Adrenal gland (tissue), 19 donors: ENCODE data around the gene ZNF576. TPM values are rescaled to one million over a fixed set of nuclear protein-coding genes. Genes with fewer than 3 reads are reported as not detected.
"Not testable (repeated sequence)": the region's sequence is repeated elsewhere in the genome, so short reads cannot be mapped to it uniquely, and the experiment has no call there.

ENCODE experiments used
- DNase-seq, 7 donors: peaks; one replicate each; pipeline ENCODE4 v3.0.0-alpha.2; 2019 to 2020
- H3K27ac ChIP-seq, 5 donors: fragments of 200-600 bp; sonication (generic) in 4 of 5; 1 replicate in 3 of 5; 2 replicates in 2 of 5; pipeline versions ENCODE4 v1.5.1 to v1.8.0; 2016 to 2020; ENCODE audit warnings: mild to moderate bottlenecking in 1 of 5
- H3K27me3 ChIP-seq: fragments of 200-600 bp; 2 replicates; pipeline ENCODE4 v1.8.0; 2021
- H3K36me3 ChIP-seq, 2 donors: fragments of 200-600 bp; replicated peaks in 1 of 2; 1 replicate in 1 of 2; 2 replicates in 1 of 2; pipeline versions ENCODE4 v1.5.1 to v1.8.0; 2018 to 2022
- H3K4me1 ChIP-seq, 2 donors: fragments of 200-600 bp; replicated peaks in 1 of 2; 1 replicate in 1 of 2; 2 replicates in 1 of 2; pipeline versions ENCODE4 v1.5.1 to v1.8.0; 2018 to 2021
- H3K4me3 ChIP-seq, 4 donors: fragments of 200-600 bp; sonication (generic) in 3 of 4; one replicate each; pipeline ENCODE4 v1.5.1; 2016 to 2018
- H3K9me3 ChIP-seq, 3 donors: fragments of 200-600 bp; sonication (generic) in 1 of 3; replicated peaks in 1 of 3; 1 replicate in 2 of 3; 2 replicates in 1 of 3; pipeline versions ENCODE4 v1.5.1 to v1.8.0; 2016 to 2021
- POLR2A ChIP-seq, 2 donors: fragments of 450-650 bp; IDR thresholded peaks; one replicate each; pipeline ENCODE4 v1.6.1; 2017; ENCODE audit warnings: antibody characterized with exemption in 2 of 2, mild to moderate bottlenecking in 2 of 2, moderate library complexity in 1 of 2
- WGBS, 4 donors: extraction: QIAGEN DNeasy Blood & Tissue Kit in 2 of 4; methylation state at CpG; one replicate each; pipeline versions ENCODE4 v1.1.5 to v1.1.7; 2013 to 2017; 5-methylcytosine and 5-hydroxymethylcytosine counted together
- intact Hi-C, 2 donors: fragments of 100-400 bp; cut with DNase I; formaldehyde crosslinking; loops; one replicate each; pipeline versions ENCODE4 v1.14.1 to v1.15.0; 2022 to 2023
- long read RNA-seq, 10 donors: library from polyadenylated mRNA in 3 of 10; unstranded in 2 of 10; stranded (forward) in 1 of 10; transcript quantifications; one replicate each; pipeline ENCODE4 v2.0.0 and lab custom pipeline, GENCODE V29; 2021 to 2026
- polyA plus RNA-seq, 3 donors: library from polyadenylated mRNA; stranded (reverse); fragments of 200-250 nt in 2 of 3; fragments of 350-450 nt in 1 of 3; fragmentation: Illumina TruSeq in 1 of 3; extraction: RNeasy Lipid Tissue Mini Kit (QIAGEN cat#74804) in 1 of 3; gene quantifications; one replicate each; pipeline ENCODE4 v1.2.3, GENCODE V29; 2013 to 2014
- total RNA-seq, 9 donors: library from RNA; depleted of rRNA in 4 of 9; stranded (reverse); fragments of >200 nt in 4 of 9; fragments of 120-200 nt in 1 of 9; fragmentation: NEBNext Ultra II Directional in 1 of 9; extraction: Animal tissue kit (Norgen Biotek cat#: 25700) in 1 of 9; gene quantifications; one replicate each; pipeline versions ENCODE4 v1.1.0 to v1.2.4, GENCODE V29; 2013 to 2023
- TF ChIP-seq, protein P1 (sequence below), 6 experiments: fragments of 450-650 bp in 4 of 6; fragments of 200-600 bp in 2 of 6; sonication (generic) in 1 of 6; IDR thresholded peaks; 1 replicate in 5 of 6; 2 replicates in 1 of 6; pipeline versions ENCODE4 v1.5.1 to v1.8.0; 2016 to 2021; ENCODE audit warnings: antibody characterized with exemption in 6 of 6, mild to moderate bottlenecking in 2 of 6, moderate library complexity in 1 of 6
- donor health status: healthy with polysubstance abuse.
- donor health status: Bipolar disorder and iron deficiency.
- donor health status: DM: yes; HTN: yes; CAD: no.
- donor health status: DM: no; HTN: no; CAD: no.
- donor health status: DM: no; HTN: no; CAD: no.
- donor health status: DM: yes; HTN: yes; CAD: no.

Gene ZNF576, protein sequence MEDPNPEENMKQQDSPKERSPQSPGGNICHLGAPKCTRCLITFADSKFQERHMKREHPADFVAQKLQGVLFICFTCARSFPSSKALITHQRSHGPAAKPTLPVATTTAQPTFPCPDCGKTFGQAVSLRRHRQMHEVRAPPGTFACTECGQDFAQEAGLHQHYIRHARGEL
- total RNA-seq (100 to 1,000 TPM in 1 of 9 donors, 10 to 100 TPM in 8; 15.2 to 114 (median 25.5) TPM), polyA plus RNA-seq (10 to 100 TPM in 2 of 3 donors, 1 to 10 TPM in 1; 9.8 to 13.7 (median 10.8) TPM)
- long read RNA-seq, donor 1, partial matches to known transcripts, result 5 of 15 reads
- long read RNA-seq, donor 1, other reads (novel, unspliced or antisense), result 0 of 15 reads
- long read RNA-seq, donor 2, partial matches to known transcripts, result 0 of 6 reads
- long read RNA-seq, donor 2, other reads (novel, unspliced or antisense), result 0 of 6 reads
- long read RNA-seq, donor 3, partial matches to known transcripts, result 0 of 3 reads
- long read RNA-seq, donor 3, other reads (novel, unspliced or antisense), result 0 of 3 reads
- long read RNA-seq, donor 4, partial matches to known transcripts, result 1 of 8 reads
- long read RNA-seq, donor 4, other reads (novel, unspliced or antisense), result 0 of 8 reads
- long read RNA-seq, donor 5, transcript ZNF576-201 (3 exons, 2,566 nt), result major isoform, 23 of 30 reads
- long read RNA-seq, donor 5, partial matches to known transcripts, result 0 of 30 reads
- long read RNA-seq, donor 5, other reads (novel, unspliced or antisense), result 1 of 30 reads
- long read RNA-seq, donor 6, partial matches to known transcripts, result 2 of 7 reads
- long read RNA-seq, donor 6, other reads (novel, unspliced or antisense), result 0 of 7 reads
- long read RNA-seq, donor 7, partial matches to known transcripts, result 0 of 2 reads
- long read RNA-seq, donor 7, other reads (novel, unspliced or antisense), result 0 of 2 reads
- long read RNA-seq, donor 8, transcript ZNF576-201 (3 exons, 2,566 nt), result major isoform, 10 of 12 reads
- long read RNA-seq, donor 8, partial matches to known transcripts, result 0 of 12 reads
- long read RNA-seq, donor 8, other reads (novel, unspliced or antisense), result 0 of 12 reads
- long read RNA-seq, donor 9, partial matches to known transcripts, result 0 of 4 reads
- long read RNA-seq, donor 9, other reads (novel, unspliced or antisense), result 0 of 4 reads
- long read RNA-seq, donor 10, transcript ZNF576-201 (3 exons, 2,566 nt), result major isoform, 6 of 7 reads
- long read RNA-seq, donor 10, partial matches to known transcripts, result 0 of 7 reads
- long read RNA-seq, donor 10, other reads (novel, unspliced or antisense), result 0 of 7 reads

DNA sequence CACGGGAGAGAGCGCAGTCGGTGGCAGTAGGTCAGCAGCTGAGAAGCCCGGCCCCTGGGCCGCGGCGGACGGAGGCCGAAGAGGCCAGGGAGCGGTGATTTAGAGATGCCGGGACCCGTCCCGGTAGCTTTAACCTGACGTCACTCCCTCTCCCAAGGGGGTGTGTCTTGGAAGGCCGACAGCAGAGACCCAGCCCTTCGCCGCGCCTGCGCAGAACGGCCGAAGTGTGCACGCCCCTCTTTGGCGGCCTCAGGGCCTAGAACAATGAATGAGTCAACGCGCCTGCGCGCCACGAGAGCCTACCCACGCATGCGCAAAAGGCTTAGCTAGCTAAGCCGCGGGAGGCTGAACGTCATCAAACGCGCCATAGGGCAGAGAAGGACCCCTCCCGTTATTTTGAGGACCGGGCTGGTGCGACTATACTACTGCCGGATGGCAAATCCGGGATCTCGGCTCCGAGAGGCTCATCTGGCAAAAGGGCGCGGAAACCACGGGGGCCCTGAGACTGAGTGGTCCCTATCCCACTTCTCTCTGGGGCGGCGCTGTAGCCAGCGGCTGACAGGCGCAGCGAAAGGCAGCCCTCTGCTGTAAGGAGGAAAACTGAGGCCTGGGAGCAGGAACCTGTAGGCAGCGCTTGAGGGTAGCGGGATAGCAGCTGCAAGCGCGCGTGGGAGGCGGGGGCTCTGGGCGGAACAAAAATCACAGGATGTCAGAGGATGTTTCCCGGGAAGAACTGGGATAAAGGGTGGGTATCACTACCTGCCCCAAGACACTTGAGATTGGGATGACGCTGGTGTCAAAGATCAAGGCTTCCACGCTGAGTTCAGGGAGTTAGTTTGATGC, at the start of gene ZNF576, which contains the start of gene IRGQ:
TSS of gene ZNF576 (plus strand) at position 597 of the 843 bp plus-strand sequence. CDS start 514 bp downstream, outside the sequence.
TSS of gene IRGQ (minus strand) at position 136 of the 843 bp plus-strand sequence. CDS start 796 bp downstream, outside the sequence.
- intact Hi-C loops, result loop anchor here in 1 of 2 donors (10.0 kb wide), 1 partner anchor 59 kb away; no protein-coding TSS in a partner anchor
- TF ChIP-seq, protein P1, sequence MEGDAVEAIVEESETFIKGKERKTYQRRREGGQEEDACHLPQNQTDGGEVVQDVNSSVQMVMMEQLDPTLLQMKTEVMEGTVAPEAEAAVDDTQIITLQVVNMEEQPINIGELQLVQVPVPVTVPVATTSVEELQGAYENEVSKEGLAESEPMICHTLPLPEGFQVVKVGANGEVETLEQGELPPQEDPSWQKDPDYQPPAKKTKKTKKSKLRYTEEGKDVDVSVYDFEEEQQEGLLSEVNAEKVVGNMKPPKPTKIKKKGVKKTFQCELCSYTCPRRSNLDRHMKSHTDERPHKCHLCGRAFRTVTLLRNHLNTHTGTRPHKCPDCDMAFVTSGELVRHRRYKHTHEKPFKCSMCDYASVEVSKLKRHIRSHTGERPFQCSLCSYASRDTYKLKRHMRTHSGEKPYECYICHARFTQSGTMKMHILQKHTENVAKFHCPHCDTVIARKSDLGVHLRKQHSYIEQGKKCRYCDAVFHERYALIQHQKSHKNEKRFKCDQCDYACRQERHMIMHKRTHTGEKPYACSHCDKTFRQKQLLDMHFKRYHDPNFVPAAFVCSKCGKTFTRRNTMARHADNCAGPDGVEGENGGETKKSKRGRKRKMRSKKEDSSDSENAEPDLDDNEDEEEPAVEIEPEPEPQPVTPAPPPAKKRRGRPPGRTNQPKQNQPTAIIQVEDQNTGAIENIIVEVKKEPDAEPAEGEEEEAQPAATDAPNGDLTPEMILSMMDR (IDR thresholded peaks at IDR 0.05), result peak in 2 of 6 experiments; percentile 9 to 18
- TF ChIP-seq POLR2A (IDR thresholded peaks at IDR 0.05), result peak; percentile 93 to 96
- 0 to 1% (median 0%) methylated on average over 30 to 60 of the region's 60 CpGs for WGBS, 4 donors
- Histone ChIP-seq H3K9me3 (no peaks in the 10 kb centered on the region), H3K27me3 (no peaks in the 10 kb centered on the region), H3K36me3 (peaks cover 0 to 42% of the 10 kb centered on the region in 2 donors), H3K27ac (peak within 1 kb of the TSS; percentile 92 to 97 (median 95)), H3K4me1 (peaks cover 20 to 30% of the 10 kb centered on the region in 2 donors), H3K4me3 (peak within 1 kb of the TSS; percentile 24 to 65 (median 54))
- DNase-seq, result peak; percentile 99 to 100 (median 100)

DNA sequence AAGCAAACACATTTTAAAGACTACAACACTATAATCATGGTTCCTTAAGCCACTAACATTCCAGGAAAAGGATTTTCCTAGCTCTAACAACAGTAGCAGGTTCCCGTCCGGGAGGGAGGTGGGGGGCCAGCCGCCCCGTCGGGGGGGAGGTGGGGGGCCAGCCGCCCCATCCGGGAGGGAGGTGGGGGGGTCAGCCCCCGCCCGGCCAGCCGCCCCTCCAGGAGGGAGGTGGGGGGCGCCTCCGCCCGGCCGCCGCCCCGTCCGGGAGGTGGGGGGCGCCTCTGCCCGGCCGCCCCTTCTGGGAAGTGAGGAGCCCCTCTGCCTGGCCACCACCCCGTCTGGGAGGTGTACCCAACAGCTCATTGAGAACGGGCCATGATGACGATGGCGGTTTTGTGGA, 48.5 kb upstream of the ZNF576 start:
- WGBS, 4 donors, result 91 to 100% (median 96%) methylated on average over 2 to 17 of the region's 24 CpGs; no CpG with 5 or more reads in 1 of the 4 donors
- intact Hi-C loops, H3K4me1 ChIP-seq, H3K4me3 ChIP-seq, DNase-seq, H3K27me3 ChIP-seq, H3K9me3 ChIP-seq, H3K27ac ChIP-seq: not testable (repeated sequence)
- peaks cover 0 to 61% of the 10 kb centered on the region in 2 donors for H3K36me3 ChIP-seq

DNA sequence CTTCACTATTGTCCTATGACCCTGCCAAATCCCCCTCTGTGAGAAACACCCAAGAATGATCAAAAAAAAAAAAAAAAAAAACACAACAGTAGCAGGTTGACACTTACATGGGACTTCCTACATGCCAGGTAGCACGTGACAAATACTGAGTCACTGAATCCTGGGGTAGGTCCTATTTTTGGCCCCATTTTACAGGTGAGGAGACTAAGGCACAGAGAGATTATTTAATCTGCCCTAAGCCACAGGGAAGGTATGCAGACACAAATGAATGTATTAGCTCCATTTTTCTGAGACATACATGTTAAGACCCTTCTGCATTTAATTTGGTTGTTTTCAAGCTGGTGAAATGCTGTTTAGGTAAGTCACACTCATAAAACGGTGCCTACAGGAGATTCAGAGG, 47.7 kb upstream of the ZNF576 start:
- H3K4me1 ChIP-seq, result no peaks in the 10 kb centered on the region

More for the DNA sequence above, 47.7 kb upstream of the ZNF576 start:
- Histone ChIP-seq H3K36me3 (peaks cover 0 to 59% of the 10 kb centered on the region in 2 donors), H3K27ac (no peak overlapping the region), H3K27me3 (no peaks in the 10 kb centered on the region), H3K4me3 (no peak overlapping the region), H3K9me3 (no peaks in the 10 kb centered on the region)
- WGBS, 4 donors, result 80 to 92% (median 88%) methylated on average over 2 of the region's 2 CpGs
- intact Hi-C loops, result no loop called here
- TF ChIP-seq, protein P1 (IDR thresholded peaks at IDR 0.05), result no peak
- no peak for TF ChIP-seq POLR2A (IDR thresholded peaks at IDR 0.05)
- DNase-seq, result no peak
